Activated CD4-positive, alpha-beta T cell treated with anti-CD3 and anti-CD28 coated beads, Interleukin-2, amount 50 U/mL, for 16 hours (primary cell): ENCODE data around the gene KIF6.

Source experiments
- DNase-seq: peaks from one replicate; pipeline ENCODE4 v3.0.0-alpha.2; 2020

Gene KIF6

DNA sequence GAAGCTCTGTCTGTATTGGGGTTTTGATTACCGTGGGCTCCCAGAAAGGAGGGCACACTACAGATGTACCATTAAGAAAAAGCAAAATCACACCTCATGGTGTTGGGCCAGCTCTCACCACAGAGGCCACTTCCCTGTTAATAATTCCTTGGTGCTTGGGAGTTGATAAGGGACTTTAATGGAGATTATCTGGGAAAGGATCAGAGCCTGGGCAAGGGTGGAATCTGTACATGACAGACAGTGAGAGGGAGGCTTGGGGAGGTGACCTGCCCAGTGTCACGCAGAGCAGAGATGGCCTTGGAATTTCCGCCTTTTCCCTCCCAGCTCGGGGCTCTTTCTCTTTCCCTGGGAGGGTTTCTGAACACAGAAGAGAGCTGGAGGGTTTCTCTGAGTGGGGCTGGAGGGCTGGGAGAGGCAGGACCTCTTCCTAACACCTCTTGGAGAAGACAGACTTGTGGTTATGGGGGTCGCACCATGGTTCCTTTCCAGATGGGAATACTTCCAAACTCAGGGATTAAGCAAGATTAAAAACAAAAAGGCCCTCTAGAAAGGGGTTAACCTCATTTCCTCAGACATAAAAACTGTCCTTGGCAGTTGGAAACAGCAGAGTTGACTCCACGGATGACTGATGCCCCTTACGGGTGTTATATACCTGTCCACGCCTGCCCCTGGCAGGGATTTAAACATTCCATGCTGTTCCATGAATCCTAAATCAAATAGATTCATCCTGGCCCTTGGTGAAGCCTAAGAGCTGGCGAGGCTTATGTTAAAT is 385.9 kb downstream of the KIF6 start:
- no peak for DNase-seq

DNA sequence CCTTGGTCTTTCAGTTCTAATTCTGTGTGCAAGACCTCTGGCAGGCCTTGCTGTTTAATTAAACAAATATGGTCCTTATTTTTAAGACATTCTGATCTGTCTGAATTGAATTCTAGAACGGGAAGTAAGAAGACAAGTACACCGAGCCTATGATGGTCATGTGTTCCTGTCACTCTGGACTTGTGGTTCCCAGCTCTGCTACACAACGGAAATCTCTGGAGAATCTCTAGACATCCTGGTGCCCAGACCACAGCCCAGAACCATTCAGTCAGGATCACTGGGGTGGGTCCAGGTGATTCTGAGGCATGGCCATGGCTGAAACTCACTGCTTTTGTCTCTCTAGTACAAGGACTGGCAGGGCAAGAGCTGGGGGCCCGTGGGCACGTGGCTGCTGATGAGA is 386.8 kb downstream of the KIF6 start:
- no peak for DNase-seq

DNA sequence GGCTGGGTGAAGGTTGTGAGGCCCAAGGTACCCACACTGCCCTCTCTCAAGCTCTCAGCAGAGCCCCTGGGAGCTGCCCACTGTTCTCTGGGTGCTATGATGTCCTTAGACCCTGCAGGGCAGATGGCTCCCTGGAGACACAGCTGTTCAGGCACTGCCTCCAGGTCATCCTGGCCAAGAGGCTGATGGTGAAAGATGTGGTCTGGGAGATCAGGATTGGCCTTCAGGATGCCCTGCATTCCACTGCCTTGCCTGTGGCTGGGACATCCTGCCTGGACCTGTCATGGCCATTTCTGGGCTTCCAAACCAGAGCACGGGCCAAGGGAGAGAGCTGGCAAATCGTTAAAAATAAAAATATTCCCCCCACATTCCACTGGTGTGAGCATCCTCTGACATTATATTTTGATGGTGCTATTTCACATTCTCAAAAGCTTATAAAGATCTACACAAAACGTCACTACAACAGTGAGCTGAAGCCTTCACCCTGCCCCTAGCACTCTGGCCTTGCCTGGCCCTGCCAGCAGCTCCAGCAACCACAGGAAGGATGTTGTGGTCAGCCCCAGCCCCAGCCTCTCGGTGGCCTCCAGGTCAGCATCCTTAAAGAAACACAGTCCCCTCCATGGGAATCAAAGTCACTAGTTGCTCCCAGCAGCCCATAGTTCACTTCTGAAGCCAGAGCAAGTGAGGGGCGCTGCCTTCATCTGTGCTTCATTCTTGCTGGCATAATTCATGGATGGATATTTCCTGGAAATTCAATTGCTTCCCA is 389.2 kb downstream of the KIF6 start:
- peak; percentile 26 for DNase-seq

DNA sequence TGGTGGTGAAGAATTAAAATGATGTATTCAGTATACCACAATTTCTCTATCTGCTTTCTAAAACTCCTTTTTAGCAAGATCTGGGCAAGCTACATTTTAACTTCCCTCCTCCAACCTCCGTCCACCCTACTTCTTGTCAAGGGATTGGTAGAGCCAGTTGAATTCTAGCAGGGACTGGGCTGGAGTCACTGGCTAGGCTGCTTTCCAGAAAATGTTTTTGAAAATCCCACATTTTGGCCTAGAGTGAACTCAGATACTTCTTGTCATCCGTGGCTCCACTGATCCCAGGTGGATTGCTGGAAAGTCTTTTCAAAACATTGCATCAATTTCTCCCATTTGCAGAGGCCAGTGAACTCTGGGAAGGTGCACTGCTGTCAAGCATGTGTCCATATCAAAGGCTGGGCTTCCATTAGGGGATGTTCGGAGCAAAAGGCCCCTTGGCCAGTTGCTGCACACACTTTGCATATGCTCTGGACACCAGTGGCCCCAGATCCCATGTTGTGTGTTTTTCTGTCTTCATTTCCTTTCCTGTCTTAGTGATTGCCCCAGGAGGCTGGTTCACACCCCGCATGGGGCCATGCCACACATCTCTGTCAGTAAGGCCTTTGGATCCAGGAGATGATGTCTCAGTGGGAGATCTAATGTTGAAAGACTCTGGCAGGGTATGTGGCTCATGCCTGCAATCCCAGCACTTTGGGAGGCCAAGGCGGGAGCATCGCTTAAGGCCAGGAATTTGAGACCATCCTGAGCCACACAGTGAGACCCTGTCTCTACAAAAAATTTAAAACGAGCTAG is 391.4 kb downstream of the KIF6 start:
- no peak for DNase-seq

DNA sequence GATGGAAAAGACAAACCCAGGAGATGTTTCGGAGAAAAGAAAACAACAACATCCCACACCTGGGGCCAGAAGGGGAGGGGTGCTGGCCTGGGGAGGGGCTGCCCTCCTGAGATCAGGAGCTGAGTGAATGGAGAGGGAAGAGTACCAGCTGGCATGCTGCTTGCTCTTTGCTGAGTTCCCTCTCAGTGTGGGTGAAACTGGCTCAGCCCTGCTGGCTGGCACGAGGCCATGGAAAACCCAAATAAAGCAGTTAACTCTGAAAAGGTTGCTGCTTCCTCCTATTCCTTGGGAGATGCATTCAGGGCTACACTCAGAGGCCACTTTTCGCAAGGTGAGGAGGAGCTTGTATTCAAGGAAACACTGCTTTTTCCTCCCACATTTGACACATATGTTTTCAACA is 394.7 kb downstream of the KIF6 start:
- DNase-seq: no peak

DNA sequence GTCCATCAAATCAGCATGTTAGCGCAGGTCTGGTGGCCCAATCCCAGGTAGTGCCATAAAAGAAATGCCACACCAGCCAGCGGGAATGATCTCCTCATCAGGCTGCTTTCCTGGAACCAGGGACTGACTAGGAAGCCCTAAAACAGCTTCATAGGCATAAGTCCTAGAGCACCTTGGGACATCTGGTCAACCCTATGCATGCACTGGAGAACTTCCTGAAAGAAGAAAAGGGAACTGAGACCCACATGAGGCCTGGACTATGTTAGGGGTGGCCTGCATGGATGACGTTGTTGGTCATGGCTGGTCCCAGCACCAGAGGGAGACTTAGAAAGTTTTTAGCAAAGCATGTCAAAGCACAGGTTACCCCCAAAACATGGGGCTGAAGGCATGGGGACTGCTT is 395.2 kb downstream of the KIF6 start:
- no peak for DNase-seq

DNA sequence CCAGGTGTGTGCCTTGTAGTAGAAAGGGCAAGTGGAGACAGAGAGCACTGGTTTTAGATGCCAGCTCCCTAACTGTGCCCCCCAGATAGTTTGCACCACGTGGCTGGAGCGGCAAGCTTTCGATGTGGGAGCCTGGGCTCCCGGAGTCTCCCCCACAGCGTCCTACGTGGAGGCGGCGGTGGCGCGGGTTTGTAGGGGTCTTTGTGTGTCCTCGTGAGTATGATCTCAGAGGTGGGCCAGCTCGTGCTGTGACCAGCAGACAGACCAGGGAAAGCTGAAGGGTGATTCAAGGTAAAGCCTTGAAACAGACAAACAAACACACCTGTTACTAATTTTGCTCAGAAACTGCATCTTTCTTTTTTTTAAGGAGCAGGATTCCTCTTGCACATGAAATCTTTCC is 397.1 kb downstream of the KIF6 start:
- DNase-seq: no peak

DNA sequence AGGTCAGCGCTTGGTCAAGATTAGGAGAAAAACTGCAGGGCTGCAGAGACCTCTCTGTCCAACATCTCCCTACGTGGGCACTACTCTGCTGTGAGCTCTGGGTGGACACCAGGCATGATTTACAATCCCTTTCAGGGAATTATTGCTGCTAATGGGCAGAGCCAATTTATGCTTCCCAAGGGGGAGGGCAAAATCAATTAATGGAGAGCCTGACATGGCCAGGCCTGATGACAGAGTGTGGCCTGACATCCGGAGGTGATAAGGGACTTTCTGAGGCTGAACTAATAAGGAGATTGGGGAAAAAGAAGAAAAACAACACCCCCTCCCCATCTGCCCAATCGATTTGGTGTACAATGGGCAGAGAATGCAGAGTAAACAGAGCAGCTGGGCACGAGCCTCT is 397.7 kb downstream of the KIF6 start:
- DNase-seq: no peak

DNA sequence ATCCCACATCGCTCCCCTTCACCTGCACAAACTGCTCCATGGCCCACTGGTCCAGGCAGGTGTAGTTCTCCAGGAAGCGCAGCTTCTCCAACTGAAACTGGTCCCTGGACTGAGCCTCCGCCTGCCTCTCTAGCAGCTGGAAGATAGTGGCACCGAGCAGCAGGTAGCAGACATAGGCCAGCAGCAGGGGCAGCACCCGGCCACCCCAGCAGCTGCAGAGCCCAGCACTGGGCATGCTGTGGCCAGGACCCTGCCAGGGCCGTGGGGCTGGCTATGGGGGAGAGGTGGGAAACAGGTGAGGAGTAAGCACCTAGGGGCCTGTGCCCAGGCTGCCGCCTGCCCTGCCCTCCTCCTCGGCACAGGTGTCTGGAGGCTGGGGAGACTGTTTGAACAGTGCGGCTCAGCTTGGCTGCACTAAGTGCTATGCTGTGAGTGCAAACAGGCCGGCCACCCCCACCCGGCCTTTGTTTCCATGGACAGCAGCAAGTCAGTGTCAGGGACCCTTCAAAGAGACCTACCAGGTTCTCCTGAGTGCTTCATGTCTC is 402.8 kb downstream of the KIF6 start, which contains the start of gene KCNK16:
KCNK16 (minus strand) TSS at position 397 of the 545 bp plus-strand sequence; CDS start at position 235, 162 bp downstream.
- no peak for DNase-seq

DNA sequence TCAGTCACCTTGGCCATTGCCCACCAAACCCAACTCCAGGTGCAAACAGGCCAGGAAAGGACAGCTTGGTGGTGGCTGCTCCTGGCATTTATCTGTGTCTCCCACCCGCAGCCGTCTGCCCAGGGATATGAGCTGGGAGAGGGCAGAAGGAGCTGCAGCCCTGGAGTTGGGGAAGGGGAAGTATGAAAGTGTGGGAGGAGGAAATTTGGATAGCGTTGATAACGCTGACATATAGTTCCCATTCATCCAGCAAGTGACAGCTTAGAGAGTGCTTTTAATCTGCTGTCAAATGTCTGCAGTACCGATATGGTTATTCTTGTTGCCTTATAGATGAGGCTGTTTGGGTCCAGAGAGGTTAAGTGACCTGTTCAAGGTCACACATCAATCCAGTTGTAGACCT is 403.4 kb downstream of the KIF6 start:
- no peak for DNase-seq

DNA sequence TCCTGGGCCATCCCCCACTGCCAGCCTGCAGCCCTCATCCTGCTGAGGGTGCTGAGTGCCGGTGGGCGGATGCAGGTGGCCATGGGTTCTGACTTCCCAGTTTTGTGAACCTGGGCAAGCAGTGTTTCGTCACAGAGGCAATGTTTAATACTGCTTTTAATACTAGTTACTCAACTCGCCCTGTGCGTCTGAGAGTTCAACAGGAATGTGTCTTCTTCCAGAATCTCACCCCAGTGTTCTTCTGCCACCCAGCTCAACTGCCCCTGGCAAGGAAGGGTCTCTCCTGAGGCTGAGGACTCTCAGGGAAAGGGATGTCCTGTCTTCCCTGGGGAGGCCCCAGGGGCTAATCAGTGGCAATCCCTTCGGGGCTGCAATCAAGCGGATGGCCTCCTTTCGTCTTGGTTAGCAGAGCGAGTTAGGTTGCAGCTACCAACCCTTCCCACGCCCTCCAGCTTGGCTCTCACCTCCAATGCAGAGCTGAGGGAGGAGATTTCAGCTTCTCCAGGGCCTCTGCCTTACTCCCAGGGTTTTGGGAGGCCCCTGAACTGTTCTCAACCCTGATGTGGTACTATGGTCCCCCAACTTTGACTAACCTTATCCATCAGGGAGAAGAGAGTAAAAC is 404.7 kb downstream of the KIF6 start:
- DNase-seq: no peak

DNA sequence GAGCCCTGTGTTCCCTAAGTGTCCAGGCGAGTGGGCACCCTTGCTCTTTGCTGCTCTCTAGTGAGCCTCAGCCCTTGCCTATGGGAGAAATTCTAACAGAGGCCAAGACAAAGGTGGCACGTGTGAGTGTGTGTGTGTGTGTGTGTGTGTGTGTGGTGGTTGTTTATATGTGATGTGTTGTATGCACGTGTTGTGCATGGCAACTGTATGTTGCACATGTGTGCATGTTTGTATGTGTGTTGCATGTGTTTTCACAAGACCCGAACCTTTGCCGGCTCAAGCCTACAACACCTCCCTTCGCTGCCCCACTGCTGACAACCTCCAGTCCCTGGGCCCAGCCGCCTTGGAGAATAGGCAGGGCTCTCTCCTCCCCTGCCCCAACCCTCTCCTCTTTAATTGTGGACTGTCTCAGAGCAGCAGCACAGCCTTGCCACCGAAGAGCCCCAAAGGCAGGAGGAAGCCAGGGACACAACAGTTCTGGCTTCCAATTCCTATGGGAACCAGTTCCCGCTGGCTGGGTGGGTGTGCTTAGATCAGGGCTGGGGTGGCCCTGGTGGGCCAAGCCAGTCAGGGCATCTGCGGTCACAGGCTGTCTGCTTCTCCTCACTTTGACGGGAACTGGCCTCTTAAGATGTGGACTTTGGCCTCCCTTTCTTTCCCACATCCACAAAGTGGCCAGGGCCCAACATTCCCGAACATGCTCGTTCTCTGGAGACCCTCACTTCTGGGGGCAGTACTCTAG is 405.4 kb downstream of the KIF6 start:
- DNase-seq: no peak

DNA sequence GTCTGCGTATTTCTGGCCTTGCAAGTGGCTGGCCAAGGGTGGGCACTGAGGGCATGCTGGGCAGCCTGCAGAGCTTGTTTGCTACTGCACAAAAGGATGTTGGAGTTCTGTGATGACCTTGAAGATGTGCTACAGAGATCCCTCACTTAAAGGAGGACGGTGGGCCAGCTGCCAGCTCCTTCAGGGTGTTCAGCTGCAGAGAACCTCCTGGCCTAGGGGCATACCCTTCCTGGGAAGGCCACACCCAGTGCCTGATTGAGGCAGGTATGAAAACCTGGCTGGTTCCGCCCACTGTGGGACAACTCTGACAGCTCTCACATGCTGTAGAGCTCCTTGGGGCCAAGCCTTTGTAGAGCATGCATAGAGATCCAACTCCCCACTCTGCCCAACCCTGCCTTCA is 408.0 kb downstream of the KIF6 start:
- no peak for DNase-seq

DNA sequence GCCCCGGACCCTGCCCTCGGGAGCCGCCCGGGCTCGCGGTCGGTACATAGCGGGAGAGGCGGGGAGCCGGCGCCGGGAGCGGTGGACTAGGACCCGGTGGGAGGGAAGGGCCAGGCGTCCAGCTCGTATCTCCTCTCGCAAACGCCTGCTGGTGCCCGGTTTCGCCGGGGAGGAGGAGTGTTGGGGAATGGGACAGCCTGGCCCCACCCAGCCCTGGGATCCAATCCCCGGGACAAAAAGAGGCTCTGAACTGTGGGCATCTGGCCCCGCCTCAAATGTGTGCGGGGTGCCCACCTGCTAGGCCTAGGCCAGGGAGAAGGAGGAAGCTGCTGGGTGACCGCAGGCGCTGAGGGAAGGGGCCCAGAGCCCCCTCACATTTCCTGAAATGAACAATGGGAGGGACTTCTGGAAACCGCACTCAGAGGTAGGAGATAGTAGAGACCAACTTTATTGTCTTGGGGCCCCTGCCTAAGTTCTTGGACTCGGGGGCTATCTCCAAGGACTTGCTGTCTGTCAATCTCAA is 410.9 kb downstream of the KIF6 start, which contains the start of gene KCNK17:
KCNK17 (minus strand) TSS at position 147 of the 523 bp plus-strand sequence; CDS start at position 48, 99 bp downstream.
- DNase-seq: no peak

DNA sequence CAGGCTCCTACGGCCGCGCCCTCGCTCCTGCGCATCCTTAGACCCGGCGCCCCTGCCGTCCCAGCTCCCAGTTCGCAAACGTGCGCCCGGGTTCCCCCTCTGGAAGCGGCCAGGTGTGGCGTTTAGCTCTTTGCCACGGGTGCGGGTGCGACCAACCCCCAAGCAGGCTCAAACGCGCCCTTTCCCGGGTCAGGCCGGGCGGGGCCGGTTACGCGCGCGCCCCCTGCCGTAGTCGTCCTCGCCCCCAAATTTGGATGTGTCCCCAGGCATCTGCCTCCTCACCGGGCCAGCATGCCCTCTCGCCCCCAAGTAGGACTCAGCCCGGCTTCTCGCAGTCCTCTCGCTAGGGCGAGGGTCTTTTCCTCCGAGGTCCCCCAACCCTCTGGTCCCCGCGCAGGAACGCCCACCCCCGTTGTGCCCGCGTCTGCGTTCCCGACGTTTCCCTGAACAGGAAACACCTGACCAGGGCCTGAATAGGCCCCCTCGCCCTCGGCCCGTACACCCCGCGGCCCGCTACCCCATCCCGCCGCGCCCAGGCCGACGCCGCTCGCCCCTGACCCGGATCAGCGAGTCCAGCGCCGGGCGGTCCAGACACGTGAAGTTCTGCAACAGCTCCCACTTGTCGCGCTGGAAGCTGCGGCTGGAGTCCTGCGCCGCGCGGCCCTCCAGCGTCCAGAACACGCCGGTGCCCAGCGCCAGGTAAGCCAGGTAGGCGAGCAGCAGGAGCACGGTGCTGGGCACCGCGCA is 411.5 kb downstream of the KIF6 start:
- no peak for DNase-seq

DNA sequence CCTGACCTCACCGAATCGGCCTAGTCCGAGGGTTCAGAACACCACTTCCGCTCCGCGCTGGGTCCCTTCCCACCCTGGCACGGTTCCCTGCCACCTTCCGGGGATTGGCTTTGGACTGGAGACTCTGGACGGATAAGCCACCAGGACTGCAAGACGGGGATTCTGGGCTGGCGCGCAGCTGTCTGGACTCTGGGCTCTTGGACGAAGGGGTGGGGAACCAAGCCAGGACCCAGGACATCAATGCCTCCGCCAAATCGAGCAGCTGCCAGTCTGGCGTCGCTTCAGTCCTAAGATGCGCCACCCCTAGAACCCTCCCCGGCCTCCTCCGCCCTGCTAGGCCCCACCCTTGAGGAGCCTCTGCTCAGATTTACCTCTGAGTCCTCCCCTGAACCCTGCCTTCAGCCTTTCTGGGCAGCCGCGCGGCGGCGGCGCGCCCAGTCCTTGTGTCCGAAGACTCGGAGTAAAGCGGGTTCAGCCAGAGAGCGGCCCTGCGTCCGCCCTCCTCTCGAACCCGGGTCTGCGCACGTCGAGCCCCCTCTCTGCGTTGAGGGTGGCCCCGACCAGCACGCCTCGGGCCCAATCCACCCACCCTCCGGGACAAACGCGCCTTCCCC is 412.2 kb downstream of the KIF6 start:
- no peak for DNase-seq

DNA sequence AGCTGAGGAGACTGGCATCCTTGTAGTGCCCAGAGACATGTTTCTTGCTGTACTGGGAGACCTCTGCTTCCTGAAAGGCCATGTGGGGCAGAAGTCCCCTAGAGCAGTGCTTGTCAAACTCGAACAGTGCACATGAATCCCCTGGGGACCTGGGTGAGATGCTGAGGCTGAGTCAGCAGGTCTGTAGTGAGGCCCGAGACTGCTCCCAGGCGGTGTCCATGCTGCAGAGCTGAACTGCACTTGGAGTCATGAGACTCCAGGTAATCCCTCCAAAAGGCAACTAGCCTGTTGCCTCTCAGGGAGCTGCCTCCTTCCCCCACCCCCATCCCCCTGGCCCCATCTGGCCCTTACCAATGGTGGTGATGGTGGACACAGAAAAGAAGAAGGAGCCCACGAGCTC is 414.7 kb downstream of the KIF6 start:
- no peak for DNase-seq

DNA sequence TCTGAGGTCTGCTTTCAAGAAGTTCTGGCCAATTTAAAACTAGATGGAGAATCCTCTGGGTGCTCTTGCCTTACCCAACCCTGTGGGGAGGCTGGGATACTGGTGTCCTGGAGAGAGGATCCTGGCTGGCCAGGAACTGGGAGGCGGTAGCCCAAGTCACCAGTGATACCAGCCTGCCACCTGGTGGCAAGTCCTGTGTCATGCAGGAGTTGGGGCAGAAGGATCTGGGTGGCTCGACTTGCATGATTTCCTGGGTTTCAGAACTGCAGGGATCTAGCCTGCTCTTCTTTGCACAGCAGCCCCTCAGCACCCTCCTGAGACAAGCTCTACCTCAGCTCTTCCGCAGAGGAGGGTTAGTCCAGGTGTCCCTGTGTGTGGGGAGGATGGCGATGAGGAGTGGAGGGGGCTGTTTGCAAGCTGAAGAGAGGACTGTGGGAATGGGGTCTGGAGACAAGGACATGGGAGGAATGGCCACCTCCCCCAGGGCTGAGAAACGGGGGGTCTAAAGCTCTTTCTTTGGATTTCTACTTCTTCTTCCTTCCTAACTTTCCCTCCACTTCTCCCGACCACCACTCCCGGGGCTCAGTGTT is 415.2 kb downstream of the KIF6 start:
- DNase-seq: peak; percentile 70

DNA sequence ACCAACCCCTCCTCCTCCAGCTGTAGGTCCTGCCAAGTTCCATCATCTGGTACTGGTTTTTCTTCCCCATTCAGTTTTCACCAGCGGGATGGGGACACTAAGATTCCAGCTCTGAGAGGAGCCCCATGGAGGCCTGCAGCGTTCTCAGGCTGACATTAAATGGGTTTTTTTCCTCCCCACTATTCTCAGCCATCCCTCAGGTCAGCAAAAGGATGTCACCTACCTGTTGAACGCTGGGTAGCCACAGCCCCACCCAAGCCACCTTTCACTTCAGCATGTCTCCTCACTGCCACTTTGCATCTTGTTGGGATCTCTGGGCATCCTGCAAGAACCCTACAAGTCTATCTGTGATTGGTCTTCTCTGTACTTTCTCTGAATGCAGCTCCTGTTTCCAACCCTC is 417.7 kb downstream of the KIF6 start:
- DNase-seq: no peak

DNA sequence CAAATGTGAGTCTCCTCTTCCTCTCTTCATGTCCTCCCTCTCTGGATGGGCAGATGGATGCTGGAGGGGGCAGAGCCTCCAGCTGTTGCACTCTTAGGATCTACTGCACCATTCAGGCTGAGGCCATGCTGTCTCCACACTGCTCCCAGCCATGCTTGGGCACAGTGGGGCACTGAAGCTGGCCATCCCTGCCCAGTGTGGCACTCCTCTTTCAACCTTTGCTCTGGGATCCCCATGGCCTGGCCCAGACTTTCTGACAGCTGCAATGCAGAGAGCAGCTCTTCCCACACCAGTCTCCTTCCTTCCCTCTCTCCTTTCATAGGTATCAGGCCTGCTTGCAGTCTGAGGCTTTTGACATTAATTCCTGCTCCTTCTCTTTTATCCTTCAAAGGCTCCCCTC is 420.3 kb downstream of the KIF6 start:
- DNase-seq: no peak
